Inflammatory macrophage treated with lipopolysaccharide for 4 hours (primary cell): ENCODE results near the gene FBP1.
A peak's percentile ranks its signal among the peaks of the same experiment; 100 is the strongest.
"Not testable (repeated sequence)": the region's sequence is repeated elsewhere in the genome, so short reads cannot be mapped to it uniquely, and the experiment has no call there.

ENCODE experiments used
- DNase-seq: peaks from one replicate; pipeline ENCODE4 v3.0.0-alpha.2; 2020

Gene FBP1

GRCh38 chr9:94568972-94569712 lies 70.2 kb downstream of the FBP1 start:
- DNase-seq: no peak

DNA sequence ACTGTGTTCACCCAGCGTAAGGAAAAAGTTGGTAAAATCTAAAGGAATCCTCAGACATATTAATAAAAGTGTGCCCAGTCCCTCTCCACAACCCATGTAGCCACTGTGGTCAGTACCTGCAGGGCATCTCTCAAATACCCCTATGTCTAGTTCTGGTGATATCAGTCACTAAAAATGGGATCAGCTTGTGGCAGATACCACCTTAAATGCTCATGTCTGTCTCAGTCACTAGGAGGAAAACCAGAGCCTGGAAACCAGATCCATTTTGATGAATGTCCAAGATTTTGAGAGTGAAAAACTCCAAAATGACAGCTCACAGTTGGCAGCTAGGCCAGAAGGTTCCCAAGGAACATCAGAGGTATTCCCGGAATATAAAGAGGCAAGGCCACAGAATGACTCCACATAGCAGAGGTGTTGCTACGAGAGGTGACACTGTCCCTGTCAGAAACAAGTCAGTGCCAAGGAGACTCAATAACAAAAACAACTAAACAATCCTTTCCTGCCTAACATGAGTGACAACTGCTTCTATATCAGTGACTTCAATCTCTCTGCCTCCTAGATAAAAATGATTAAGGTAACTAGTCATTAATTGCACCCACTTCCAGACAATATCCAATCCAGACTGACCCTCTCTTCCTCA lies 70.9 kb downstream of the FBP1 start:
- DNase-seq: no peak

DNA sequence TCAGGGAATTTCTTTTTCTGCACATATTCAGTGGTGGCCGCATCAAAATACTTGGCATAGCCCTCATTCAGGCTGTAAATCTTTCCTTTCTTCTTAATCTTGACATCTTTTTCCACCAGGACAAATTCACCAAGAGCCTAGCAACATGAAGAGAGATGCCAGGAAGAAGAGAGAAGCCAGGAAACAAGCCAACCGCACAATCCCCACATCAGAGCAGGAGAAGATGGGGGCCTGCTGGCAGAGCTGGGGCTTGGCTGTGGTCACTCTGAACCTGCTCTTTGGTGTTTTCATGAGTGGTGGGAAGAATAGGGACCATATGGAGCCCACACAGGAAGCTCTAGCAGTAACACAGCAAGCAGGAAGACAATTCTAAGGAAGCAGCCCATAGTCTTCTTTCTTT lies 72.0 kb downstream of the FBP1 start:
- DNase-seq: no peak

- DNase-seq: no peak
These were observed 72.8 kb downstream of the FBP1 start for GRCh38 chr9:94566550-94566949.

DNA sequence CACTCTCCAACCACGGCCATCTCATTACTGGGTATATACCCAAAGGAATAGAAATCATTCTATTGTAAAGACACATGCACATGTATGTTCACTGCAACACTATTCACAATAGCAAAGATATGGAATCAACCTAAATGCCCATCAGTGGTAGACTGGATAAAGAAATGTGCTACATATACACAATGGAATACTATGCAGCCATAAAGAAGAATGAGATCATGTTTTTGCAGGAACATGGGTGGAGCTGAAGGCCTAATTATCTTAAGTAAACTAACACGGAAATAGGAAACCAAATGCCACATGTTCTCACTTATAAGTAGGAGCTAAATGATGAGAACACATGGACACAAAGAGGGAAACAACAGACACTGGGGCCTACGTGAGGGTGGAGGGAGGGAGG lies 75.0 kb downstream of the FBP1 start:
- not testable (repeated sequence) for DNase-seq

DNA sequence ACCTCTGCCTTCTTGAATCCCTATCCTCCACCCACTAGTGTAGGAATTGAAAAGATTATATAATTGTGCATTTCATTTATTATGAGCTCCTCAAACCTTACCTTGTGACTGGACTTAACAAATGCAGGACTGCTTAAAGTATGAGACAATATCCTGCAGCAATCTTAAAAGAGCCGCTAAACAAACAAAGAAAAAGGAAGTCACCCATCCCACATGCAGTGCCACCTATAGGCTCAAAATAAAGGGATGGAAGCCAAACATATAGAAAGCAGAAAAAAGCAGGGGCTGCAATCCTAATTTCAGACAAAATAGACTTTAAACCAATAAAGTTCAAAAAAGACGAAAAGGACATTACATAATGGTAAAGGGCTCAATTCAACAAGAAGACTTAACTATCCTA lies 75.8 kb downstream of the FBP1 start:
- no peak for DNase-seq

GRCh38 chr9:94560237-94560636 lies 79.1 kb downstream of the FBP1 start:
- DNase-seq: no peak

- peak; percentile 44 for DNase-seq
These were observed 81.9 kb downstream of the FBP1 start for GRCh38 chr9:94557376-94557775.

- peak; percentile 36 for DNase-seq
These were observed 84.6 kb downstream of the FBP1 start, which contains the start of gene PCAT7 for GRCh38 chr9:94554439-94555331. Gene PCAT7, plus strand, starts transcription at chr9:94555083.

GRCh38 chr9:94554078-94554438 lies 85.3 kb downstream of the FBP1 start:
- DNase-seq: no peak
